Panc1 (cell line): ENCODE measurements around the gene DHX34. TPM values are rescaled to one million over a fixed set of nuclear protein-coding genes. Genes with fewer than 3 reads are reported as not detected.
"Not testable (repeated sequence)": the region's sequence is repeated elsewhere in the genome, so short reads cannot be mapped to it uniquely, and the experiment has no call there.

Experiments
- ATAC-seq: fragments of 200-7000 bp; cut with Tn5 transposase; 2 replicates; pipeline ENCODE4 v1.9.1; 2020; ENCODE audit warnings: mild to moderate bottlenecking, moderate library complexity
- BruUV-seq: library from RNA; stranded (reverse); fragments of 400-500 nt; replicated peaks from 2 replicates; lab custom pipeline; 2021; lab: Mats Ljungman, UMichigan
- CTCF ChIA-PET: fragments of 300-600 bp; sonication (Branson Sonifier 250); formaldehyde crosslinking; loops from one replicate; lab custom pipeline; 2022; ENCODE audit warnings: antibody characterized with exemption; lab: Charles Lee
- POLR2A ChIA-PET: fragments of 300-600 bp; sonication (Branson Sonifier 250); formaldehyde crosslinking; loops from one replicate; lab custom pipeline; 2022; ENCODE audit warnings: antibody characterized with exemption; lab: Charles Lee
- DNase-seq: peaks from one replicate; pipeline ENCODE4 v3.0.0-alpha.2; 2010; ENCODE audit warnings: low read depth, low spot score
- H3K27ac ChIP-seq: 2 replicates; pipeline ENCODE4 v1.5.1; 2011; ENCODE audit warnings: mild to moderate bottlenecking, low read length, inconsistent platforms
- H3K27me3 ChIP-seq: fragments of 200-500 bp; sonication (Bioruptor generic); 2 replicates; pipeline ENCODE4 v1.6.0; 2014; ENCODE audit warnings: low read length, inconsistent platforms; ENCODE audit not compliant: control insufficient read depth, insufficient read depth
- H3K36me3 ChIP-seq: fragments of 200-500 bp; sonication (Bioruptor generic); 2 replicates; pipeline ENCODE4 v1.5.1; 2014; ENCODE audit warnings: inconsistent platforms, mild to moderate bottlenecking, low read length, moderate library complexity; ENCODE audit not compliant: control insufficient read depth, insufficient read depth
- H3K4me1 ChIP-seq: 2 replicates; pipeline ENCODE4 v1.5.1; 2011; ENCODE audit warnings: inconsistent platforms, mild to moderate bottlenecking, low read length, moderate library complexity; ENCODE audit not compliant: control insufficient read depth, insufficient read depth
- H3K4me3 ChIP-seq, 2 experiments: 2 replicates each; pipeline ENCODE4 v1.5.1; 2011 to 2012; ENCODE audit warnings: low read depth in 2 of 2, low read length in 2 of 2, mild to moderate bottlenecking in 2 of 2, inconsistent platforms in 1 of 2, moderate library complexity in 1 of 2
- H3K9me3 ChIP-seq: fragments of 200-500 bp; sonication (Bioruptor generic); 2 replicates; pipeline ENCODE4 v1.5.1; 2014; ENCODE audit warnings: low read depth, mild to moderate bottlenecking, inconsistent platforms, low read length, moderate library complexity; ENCODE audit not compliant: control insufficient read depth, insufficient read depth
- CTCF ChIP-seq: fragments of 450-650 bp; IDR thresholded peaks from 2 replicates; pipeline ENCODE4 v1.5.1; 2017; ENCODE audit warnings: mild to moderate bottlenecking
- POLR2AphosphoS5 ChIP-seq: IDR thresholded peaks from 2 replicates; pipeline ENCODE4 v1.6.1; 2012; ENCODE audit warnings: mild to moderate bottlenecking, low read depth, low read length, moderate library complexity
- REST ChIP-seq, 2 experiments: IDR thresholded peaks; 2 replicates each; pipeline ENCODE4 v1.6.1; 2011 to 2012; ENCODE audit warnings: low read depth in 2 of 2, control low read depth in 1 of 2, low read length in 1 of 2, mild to moderate bottlenecking in 1 of 2, moderate library complexity in 1 of 2; ENCODE audit not compliant: insufficient read depth in 1 of 2
- SIN3A ChIP-seq: IDR thresholded peaks from 2 replicates; pipeline ENCODE4 v1.6.1; 2012; ENCODE audit warnings: low read depth, mild to moderate bottlenecking, low read length, moderate library complexity, borderline replicate concordance; ENCODE audit not compliant: insufficient read depth
- TCF7L2 ChIP-seq: IDR thresholded peaks from 2 replicates; pipeline ENCODE4 v1.6.1; 2011; ENCODE audit warnings: mild to moderate bottlenecking, low read depth, low read length, inconsistent platforms
- in situ Hi-C: cut with HindIII; loops from 2 replicates; pipeline ENCODE4 v1.10.0; 2016; ENCODE audit warnings: low sequenced_read_pairs, low pct_unique_long_range_greater_than_20kb
- intact Hi-C: fragments of 100-400 bp; cut with micrococcal nuclease; formaldehyde crosslinking; loops from one replicate; pipeline ENCODE4 v1.10.0; 2022; ENCODE audit not compliant: unreplicated experiment
- total RNA-seq: library from RNA; stranded (reverse); gene quantifications from one replicate; pipeline ENCODE4 v1.2.1, GENCODE V29; 2021; ENCODE audit not compliant: unreplicated experiment

Gene DHX34
- total RNA-seq, 1 experiment from 2014 or later = 29.2 TPM

GRCh38 chr19:47343194-47343802 is 5.8 kb upstream of the DHX34 start:
- CTCF ChIA-PET = interaction anchor here (0.6 kb wide), 1 partner anchor 183 kb away, joined by 14 read pairs; no protein-coding TSS in a partner anchor
- DNase-seq (no peak), ATAC-seq (no peak)
- no peak for TF ChIP-seq POLR2AphosphoS5
- no peaks in the 10 kb centered on the region for H3K36me3 ChIP-seq
- H3K27me3 ChIP-seq = no peaks in the 10 kb centered on the region
- no peak overlapping the region for H3K4me3 ChIP-seq
- H3K4me1 ChIP-seq = no peaks in the 10 kb centered on the region
- BruUV-seq = no TSS peak
- no peaks in the 10 kb centered on the region for H3K9me3 ChIP-seq
- intact Hi-C loops = no loop called here
- in situ Hi-C loops = no loop called here
- POLR2A ChIA-PET = no interaction called here
- H3K27ac ChIP-seq = no peak overlapping the region

- no peak overlapping the region for H3K27ac ChIP-seq
- no peak for ATAC-seq
- no peaks in the 10 kb centered on the region for H3K27me3 ChIP-seq
- H3K36me3 ChIP-seq = peaks cover 1% of the 10 kb centered on the region; the same call in 1 of the 2 replicates
- H3K9me3 ChIP-seq = no peaks in the 10 kb centered on the region
- no peak overlapping the region for H3K4me3 ChIP-seq
- in situ Hi-C loops (no loop called here), intact Hi-C loops (no loop called here)
- ChIA-PET POLR2A (no interaction called here), CTCF (no interaction called here)
- TF ChIP-seq CTCF = no peak
- no peak for TF ChIP-seq REST (IDR thresholded peaks at IDR 0.05; ENCODE audit: insufficient read depth in 1 of 2, low read depth in 2 of 2, low read length in 1 of 2)
- no peak for TF ChIP-seq POLR2AphosphoS5
- TF ChIP-seq SIN3A = no peak
- no peak for TF ChIP-seq TCF7L2
- H3K4me1 ChIP-seq = no peaks in the 10 kb centered on the region
- DNase-seq = no peak
- no TSS peak for BruUV-seq
These were observed 4.7 kb upstream of the DHX34 start for GRCh38 chr19:47344425-47344824.

- intact Hi-C loops, H3K27ac ChIP-seq, H3K36me3 ChIP-seq, BruUV-seq, CTCF ChIA-PET, H3K4me3 ChIP-seq, H3K27me3 ChIP-seq, DNase-seq, H3K4me1 ChIP-seq, POLR2A ChIA-PET, in situ Hi-C loops, ATAC-seq, H3K9me3 ChIP-seq: not testable (repeated sequence)
These were observed 3.1 kb upstream of the DHX34 start for GRCh38 chr19:47346024-47346423.
